Activated CD4-positive, alpha-beta T cell treated with anti-CD3 and anti-CD28 coated beads for 1 hour (primary cell): ENCODE measurements around the gene FBXL13.
"Not testable (repeated sequence)": the region's sequence is repeated elsewhere in the genome, so short reads cannot be mapped to it uniquely, and the experiment has no call there.

Experiments
- DNase-seq: peaks from one replicate; pipeline ENCODE4 v3.0.0-alpha.2; 2020

FBXL13 gene

GRCh38 chr7:102811942-102812678 is 262.5 kb downstream of the FBXL13 start:
- DNase-seq = no peak

DNA sequence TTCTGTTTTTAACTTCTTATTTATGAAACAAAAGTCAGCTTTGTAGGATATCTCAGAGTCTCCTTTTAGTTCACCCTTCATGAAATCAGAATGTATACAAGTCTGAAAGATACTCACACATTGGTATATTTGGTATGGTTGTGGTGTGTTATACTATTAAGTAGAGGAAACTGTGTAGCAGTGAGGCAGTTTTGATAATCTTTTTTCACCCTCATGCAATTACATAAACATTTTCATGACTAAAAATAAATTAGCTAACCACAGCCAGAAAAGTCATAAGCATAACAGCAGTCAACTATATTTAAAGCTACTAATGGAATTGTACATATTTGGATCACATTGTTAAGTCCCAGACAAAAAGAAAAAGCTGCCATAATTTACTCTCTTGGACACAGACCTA is 263.7 kb downstream of the FBXL13 start:
- no peak for DNase-seq

DNA sequence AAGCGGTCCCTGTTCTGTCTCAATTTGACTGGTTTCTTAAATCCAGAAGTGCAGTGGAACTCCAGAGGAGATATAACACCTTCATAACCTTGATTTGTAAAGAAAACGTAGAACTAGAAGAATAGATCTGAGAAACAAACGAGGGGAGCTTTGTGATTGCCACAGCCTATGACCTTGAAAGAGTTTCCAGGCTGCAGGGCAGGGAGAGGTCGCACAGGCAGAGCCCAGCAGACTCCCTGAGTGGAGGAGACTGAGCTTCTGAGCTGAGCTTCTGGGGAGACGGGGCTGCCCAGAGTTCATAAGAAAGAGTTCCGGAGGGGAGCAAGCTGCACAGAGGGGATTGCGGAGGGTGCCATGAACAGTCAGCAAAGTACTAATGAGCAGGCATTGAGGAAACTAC is 268.0 kb downstream of the FBXL13 start:
- no peak for DNase-seq

DNA sequence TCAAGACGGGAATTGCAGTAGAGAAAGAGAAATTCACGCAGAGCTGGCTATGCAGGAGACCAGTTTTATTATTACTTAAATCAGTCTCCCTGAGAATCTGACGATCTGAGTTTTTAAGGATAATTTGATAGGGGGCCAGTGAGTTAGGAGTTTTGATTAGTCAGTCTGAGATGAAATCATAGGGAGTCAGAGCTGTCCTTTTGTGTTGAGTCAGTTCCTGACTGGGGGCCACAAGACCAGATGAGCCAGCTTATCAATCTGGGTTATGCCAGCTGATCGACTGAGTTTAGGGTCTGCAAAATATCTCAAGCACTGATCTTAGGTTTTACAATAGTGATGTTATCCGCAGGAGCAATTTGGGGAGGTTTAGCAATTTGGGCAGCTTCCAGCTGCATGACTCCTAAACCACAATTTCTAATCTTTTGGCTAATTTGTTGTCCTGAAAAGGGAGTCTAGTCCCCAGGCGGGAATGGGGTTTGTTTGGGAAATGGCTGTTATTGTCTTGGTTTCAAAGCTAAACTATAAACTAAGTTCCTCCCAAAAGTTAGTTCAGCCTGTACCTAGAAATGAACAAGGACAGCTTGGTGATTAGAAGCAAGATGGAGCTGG is 278.5 kb downstream of the FBXL13 start:
- not testable (repeated sequence) for DNase-seq

DNA sequence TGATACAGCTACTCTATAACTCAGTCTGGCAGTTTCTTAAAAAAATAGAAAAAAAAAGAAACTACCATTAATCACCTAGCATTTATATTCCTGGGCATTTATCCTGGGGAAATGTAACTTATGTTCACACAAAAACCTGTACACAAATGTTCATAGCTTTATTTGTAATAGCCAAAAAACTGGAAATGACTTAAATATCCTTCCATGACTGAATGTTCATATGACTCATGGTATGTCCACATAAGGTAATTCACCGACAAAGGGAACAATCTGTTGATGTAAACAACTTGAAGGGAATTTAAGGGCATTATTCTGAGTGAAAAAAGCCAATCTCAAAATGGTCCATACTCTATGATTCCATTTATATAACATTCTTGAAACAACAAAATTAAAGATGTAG is 280.0 kb downstream of the FBXL13 start:
- not testable (repeated sequence) for DNase-seq

- not testable (repeated sequence) for DNase-seq
These were observed 282.8 kb downstream of the FBXL13 start for GRCh38 chr7:102791831-102792230.

DNA sequence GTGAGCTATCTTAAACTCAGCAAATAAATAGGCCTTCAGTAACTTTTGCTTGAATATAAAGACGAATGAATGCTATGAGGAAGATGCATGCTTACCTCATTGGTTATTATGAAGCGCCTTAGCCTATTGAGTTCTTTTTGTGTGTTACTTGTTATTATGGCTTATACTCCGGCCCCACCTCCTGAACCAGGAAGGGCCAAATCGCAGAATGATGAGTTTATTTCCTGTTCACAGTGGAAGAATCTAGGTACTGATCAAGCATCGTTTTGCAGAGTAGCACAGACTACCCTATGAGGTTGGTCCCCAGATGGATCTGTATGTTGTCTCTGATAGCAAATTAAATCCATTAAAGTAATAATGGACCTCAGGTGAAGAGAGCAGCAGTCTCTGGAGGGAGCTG is 283.2 kb downstream of the FBXL13 start:
- DNase-seq = not testable (repeated sequence)

GRCh38 chr7:102790364-102791100 is 284.1 kb downstream of the FBXL13 start:
- DNase-seq = not testable (repeated sequence)

GRCh38 chr7:102788770-102789169 is 285.8 kb downstream of the FBXL13 start:
- not testable (repeated sequence) for DNase-seq

DNA sequence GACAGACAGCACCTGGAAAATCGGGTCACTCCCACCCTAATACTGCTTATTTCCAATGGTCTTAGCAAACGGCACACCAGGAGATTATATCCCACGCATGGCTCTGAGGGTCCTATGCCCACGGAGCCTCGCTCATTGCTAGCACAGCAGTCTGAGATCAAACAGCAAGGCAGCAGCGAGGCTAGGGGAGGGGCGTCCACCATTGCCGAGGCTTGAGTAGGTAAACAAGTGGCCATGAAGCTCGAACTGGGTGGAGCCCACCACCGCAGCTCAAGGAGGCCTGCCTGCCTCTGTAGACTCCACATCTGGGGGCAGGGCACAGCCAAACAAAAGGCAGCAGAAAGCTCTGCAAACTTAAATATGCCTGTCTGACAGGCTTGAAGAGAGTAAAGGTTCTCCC is 293.7 kb downstream of the FBXL13 start:
- DNase-seq = not testable (repeated sequence)

GRCh38 chr7:102778663-102779062 is 295.9 kb downstream of the FBXL13 start:
- not testable (repeated sequence) for DNase-seq

DNA sequence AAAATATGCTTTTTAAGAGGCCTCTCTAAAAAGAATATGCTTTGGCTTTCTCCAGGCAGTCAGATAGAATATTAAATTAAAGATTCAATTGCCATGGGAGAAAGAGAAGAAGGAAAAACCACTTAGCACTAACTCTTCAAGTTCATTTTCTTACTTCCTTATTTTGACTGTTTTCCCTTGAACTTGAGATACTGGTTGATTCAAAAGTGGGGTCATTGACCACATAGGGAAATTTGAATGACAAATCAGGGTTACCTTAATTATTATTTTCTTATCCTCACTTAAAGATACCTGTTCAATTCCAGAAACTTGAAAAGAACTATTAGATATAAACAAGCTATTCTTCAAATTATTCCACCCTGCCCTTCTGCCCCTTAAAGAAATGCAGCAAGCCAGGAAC is 298.4 kb downstream of the FBXL13 start:
- not testable (repeated sequence) for DNase-seq

DNA sequence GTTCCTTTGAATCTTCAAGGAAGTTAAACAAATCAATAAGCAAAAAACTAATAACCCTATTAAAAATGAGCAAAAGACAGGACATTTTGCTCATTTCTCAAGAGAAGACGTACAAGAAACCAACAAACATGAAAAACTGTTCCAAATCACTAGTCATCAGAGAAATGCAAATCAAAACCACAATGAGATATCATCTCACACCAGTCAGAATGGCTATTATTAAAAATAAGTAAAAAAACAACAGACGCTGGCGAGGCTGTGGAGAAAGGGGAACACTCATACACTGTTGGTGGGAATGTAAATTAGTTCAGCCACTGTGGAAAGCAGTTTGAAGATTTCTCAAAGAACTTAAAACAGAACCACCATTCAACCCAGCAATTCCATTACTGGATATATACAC is 304.1 kb downstream of the FBXL13 start:
- DNase-seq = not testable (repeated sequence)

DNA sequence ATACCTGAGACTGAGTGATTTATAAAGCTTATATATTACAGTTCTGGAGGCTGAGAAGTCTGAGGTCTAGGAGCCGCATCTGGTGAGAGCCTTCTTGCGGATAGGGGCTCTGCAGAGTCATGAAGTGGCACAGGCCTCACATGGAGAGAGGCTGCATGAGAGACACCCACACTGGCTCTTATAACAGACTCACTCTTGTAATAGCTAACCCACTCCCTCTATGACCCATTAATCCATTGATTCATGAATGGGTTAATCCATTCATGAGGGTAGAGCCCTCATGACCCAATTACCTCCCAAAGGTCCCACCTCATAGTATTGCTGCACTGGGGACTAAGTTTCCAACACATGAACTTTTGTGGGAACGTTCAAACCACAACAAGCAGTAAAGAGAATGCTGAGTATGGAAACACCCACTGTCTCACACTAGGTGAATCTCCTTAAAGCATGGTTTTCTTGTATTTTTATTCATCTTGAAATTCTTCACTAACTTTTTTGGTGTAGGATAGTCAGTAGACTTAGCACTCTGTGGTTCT is 304.9 kb downstream of the FBXL13 start:
- DNase-seq = not testable (repeated sequence)

- DNase-seq = not testable (repeated sequence)
These were observed 311.2 kb downstream of the FBXL13 start for GRCh38 chr7:102763295-102763905.
